Activated CD8-positive, alpha-beta memory T cell treated with anti-CD3 and anti-CD28 coated beads for 4 hours (primary cell): Measurements from ENCODE around the gene CDC42SE2.
"Not testable (repeated sequence)": the region's sequence is repeated elsewhere in the genome, so short reads cannot be mapped to it uniquely, and the experiment has no call there.

Experiments used
- DNase-seq, 2 donors: peaks; one replicate each; pipeline ENCODE4 v3.0.0-alpha.2; 2020; ENCODE audit warnings: low read depth in 2 of 2

CDC42SE2 gene

GRCh38 chr5:131318455-131318854 lies 54.6 kb downstream of the CDC42SE2 start:
- no peak for DNase-seq

- DNase-seq: no peak
Measured at GRCh38 chr5:131321066-131321465, 57.2 kb downstream of the CDC42SE2 start.

- DNase-seq: no peak
Measured at GRCh38 chr5:131322926-131323325, 59.1 kb downstream of the CDC42SE2 start.

GRCh38 chr5:131323378-131323777 lies 59.5 kb downstream of the CDC42SE2 start:
- DNase-seq: no peak

- DNase-seq: no peak
Measured at GRCh38 chr5:131324303-131324702, 60.5 kb downstream of the CDC42SE2 start.

GRCh38 chr5:131328536-131329285 lies 64.9 kb downstream of the CDC42SE2 start:
- no peak for DNase-seq

GRCh38 chr5:131329286-131329560 lies 65.4 kb downstream of the CDC42SE2 start:
- DNase-seq: no peak

- no peak for DNase-seq
Measured at GRCh38 chr5:131330031-131330430, 66.2 kb downstream of the CDC42SE2 start.

- DNase-seq: not testable (repeated sequence)
Measured at GRCh38 chr5:131335756-131336155, 71.9 kb downstream of the CDC42SE2 start.

GRCh38 chr5:131336801-131337200 lies 72.9 kb downstream of the CDC42SE2 start:
- not testable (repeated sequence) for DNase-seq

- DNase-seq: not testable (repeated sequence)
Measured at GRCh38 chr5:131337240-131338050, 73.6 kb downstream of the CDC42SE2 start.

- no peak for DNase-seq
Measured at GRCh38 chr5:131338051-131338453, 74.2 kb downstream of the CDC42SE2 start.

- not testable (repeated sequence) for DNase-seq
Measured at GRCh38 chr5:131344288-131344687, 80.4 kb downstream of the CDC42SE2 start.

GRCh38 chr5:131346204-131346603 lies 82.4 kb downstream of the CDC42SE2 start:
- not testable (repeated sequence) for DNase-seq

GRCh38 chr5:131353991-131354390 lies 90.1 kb downstream of the CDC42SE2 start:
- DNase-seq: no peak

- DNase-seq: no peak
Measured at GRCh38 chr5:131355971-131356528, 92.2 kb downstream of the CDC42SE2 start.

GRCh38 chr5:131356619-131357018 lies 92.8 kb downstream of the CDC42SE2 start:
- no peak for DNase-seq

- no peak for DNase-seq
Measured at GRCh38 chr5:131357739-131358561, 94.1 kb downstream of the CDC42SE2 start.

- no peak for DNase-seq
Measured at GRCh38 chr5:131361677-131362315, 97.9 kb downstream of the CDC42SE2 start.

GRCh38 chr5:131363811-131364506 lies 100.1 kb downstream of the CDC42SE2 start:
- no peak for DNase-seq

- no peak for DNase-seq
Measured at GRCh38 chr5:131364507-131365050, 100.7 kb downstream of the CDC42SE2 start.
